Left ventricle myocardium inferior (tissue), 1 donor: ENCODE measurements around the gene C5orf15. TPM values are rescaled to one million over a fixed set of nuclear protein-coding genes. Genes with fewer than 3 reads are reported as not detected.

Experiments
- DNase-seq: peaks from one replicate; pipeline ENCODE4 v3.0.0-alpha.2; 2020
- H3K27ac ChIP-seq: fragments of 200-600 bp; replicated peaks from 2 replicates; pipeline ENCODE4 v1.8.0; 2021
- H3K27me3 ChIP-seq: fragments of 200-600 bp; 2 replicates; pipeline ENCODE4 v1.8.0; 2021; ENCODE audit warnings: low read depth
- H3K36me3 ChIP-seq: fragments of 200-600 bp; 2 replicates; pipeline ENCODE4 v1.8.0; 2021
- H3K4me1 ChIP-seq: fragments of 200-600 bp; 2 replicates; pipeline ENCODE4 v1.8.0; 2021
- H3K4me3 ChIP-seq: fragments of 200-600 bp; 2 replicates; pipeline ENCODE4 v1.8.0; 2021; ENCODE audit warnings: mild to moderate bottlenecking, moderate library complexity
- H3K9me3 ChIP-seq: fragments of 200-600 bp; replicated peaks from 2 replicates; pipeline ENCODE4 v1.8.0; 2021
- intact Hi-C: fragments of 100-400 bp; cut with micrococcal nuclease; formaldehyde crosslinking; loops from one replicate; pipeline ENCODE4 v1.11.0; 2022
- total RNA-seq: library from RNA; stranded (reverse); fragmentation: NEBNext Ultra II Directional; extraction: Animal tissue kit (Norgen Biotek cat#: 25700); gene quantifications from one replicate; pipeline ENCODE4 v1.2.1, GENCODE V29; 2021
- TF ChIP-seq, protein P1 (sequence below): fragments of 200-600 bp; IDR thresholded peaks from 2 replicates; pipeline ENCODE4 v1.8.0; 2021; ENCODE audit warnings: antibody characterized with exemption, mild to moderate bottlenecking, borderline replicate concordance
- donor health status: DM: no; HTN: yes; CAD: no; lungs with severe emphysema.

The C5orf15 gene
- total RNA-seq, 1 donor from 2014 or later: 34.4 TPM

DNA sequence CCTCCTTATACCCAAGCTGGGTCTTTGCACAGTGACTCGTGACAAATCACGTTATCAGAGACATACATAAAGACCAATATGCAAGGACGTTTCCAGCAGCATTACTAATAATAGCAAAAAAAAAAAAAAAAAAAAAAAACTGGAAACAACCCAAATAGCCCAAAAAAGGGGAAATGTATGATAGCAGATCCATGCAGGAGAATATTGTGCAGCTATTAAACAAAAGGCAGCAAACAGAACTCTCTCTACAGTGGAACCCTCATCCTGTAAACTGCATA, 37.7 kb downstream of the C5orf15 start:
- intact Hi-C loops: no loop called here
- no peak overlapping the region for H3K4me3 ChIP-seq
- peaks cover 15% of the 10 kb centered on the region for H3K4me1 ChIP-seq
- H3K36me3 ChIP-seq: no peaks in the 10 kb centered on the region
- peaks cover 9% of the 10 kb centered on the region for H3K27me3 ChIP-seq
- no peaks in the 10 kb centered on the region for H3K9me3 ChIP-seq
- TF ChIP-seq, protein P1, sequence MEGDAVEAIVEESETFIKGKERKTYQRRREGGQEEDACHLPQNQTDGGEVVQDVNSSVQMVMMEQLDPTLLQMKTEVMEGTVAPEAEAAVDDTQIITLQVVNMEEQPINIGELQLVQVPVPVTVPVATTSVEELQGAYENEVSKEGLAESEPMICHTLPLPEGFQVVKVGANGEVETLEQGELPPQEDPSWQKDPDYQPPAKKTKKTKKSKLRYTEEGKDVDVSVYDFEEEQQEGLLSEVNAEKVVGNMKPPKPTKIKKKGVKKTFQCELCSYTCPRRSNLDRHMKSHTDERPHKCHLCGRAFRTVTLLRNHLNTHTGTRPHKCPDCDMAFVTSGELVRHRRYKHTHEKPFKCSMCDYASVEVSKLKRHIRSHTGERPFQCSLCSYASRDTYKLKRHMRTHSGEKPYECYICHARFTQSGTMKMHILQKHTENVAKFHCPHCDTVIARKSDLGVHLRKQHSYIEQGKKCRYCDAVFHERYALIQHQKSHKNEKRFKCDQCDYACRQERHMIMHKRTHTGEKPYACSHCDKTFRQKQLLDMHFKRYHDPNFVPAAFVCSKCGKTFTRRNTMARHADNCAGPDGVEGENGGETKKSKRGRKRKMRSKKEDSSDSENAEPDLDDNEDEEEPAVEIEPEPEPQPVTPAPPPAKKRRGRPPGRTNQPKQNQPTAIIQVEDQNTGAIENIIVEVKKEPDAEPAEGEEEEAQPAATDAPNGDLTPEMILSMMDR: no peak
- no peak for DNase-seq
- no peak overlapping the region for H3K27ac ChIP-seq

DNA sequence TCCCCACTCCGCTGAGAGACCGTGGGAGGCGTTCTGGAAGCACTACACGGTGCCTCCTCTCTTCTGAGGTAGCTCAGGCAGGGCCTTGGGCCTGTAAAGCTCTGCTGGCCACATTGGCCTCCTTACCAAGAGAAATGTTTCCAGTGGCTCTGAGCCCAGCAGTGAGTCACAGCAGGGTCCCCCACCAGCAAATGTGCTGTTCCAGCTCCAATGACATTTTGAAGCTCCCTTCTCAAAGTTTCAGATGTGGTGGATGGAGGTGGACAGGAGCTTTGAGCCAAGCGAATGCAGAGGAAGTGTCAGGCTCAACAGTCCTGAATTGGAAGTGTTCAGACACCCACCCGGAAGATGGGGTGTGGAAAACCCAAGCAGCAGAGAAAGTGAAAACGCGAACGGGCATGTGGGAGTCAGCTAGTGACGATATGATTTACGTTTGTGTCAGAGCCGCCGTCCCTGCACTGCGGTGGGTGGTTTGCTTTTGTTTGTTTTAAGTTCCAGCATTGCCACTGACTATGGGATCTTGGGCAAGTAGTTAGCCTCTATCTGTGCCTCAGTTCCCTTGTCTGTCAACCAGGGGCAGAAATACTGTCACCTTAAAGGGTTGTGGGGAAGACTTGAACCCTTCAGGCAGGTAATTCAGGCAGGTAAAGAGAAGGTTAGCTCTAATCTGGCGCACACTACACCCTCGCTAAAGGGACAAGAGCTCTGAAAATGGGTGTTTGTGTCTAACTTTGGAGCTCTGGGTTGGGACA, 38.2 kb downstream of the C5orf15 start:
- no peak overlapping the region for H3K27ac ChIP-seq
- H3K4me1 ChIP-seq: peaks cover 12% of the 10 kb centered on the region
- no peak for DNase-seq
- H3K36me3 ChIP-seq: no peaks in the 10 kb centered on the region
- no peak overlapping the region for H3K4me3 ChIP-seq
- TF ChIP-seq, protein P1: no peak
- intact Hi-C loops: no loop called here
- H3K9me3 ChIP-seq: no peaks in the 10 kb centered on the region
- peaks cover 14% of the 10 kb centered on the region for H3K27me3 ChIP-seq

DNA sequence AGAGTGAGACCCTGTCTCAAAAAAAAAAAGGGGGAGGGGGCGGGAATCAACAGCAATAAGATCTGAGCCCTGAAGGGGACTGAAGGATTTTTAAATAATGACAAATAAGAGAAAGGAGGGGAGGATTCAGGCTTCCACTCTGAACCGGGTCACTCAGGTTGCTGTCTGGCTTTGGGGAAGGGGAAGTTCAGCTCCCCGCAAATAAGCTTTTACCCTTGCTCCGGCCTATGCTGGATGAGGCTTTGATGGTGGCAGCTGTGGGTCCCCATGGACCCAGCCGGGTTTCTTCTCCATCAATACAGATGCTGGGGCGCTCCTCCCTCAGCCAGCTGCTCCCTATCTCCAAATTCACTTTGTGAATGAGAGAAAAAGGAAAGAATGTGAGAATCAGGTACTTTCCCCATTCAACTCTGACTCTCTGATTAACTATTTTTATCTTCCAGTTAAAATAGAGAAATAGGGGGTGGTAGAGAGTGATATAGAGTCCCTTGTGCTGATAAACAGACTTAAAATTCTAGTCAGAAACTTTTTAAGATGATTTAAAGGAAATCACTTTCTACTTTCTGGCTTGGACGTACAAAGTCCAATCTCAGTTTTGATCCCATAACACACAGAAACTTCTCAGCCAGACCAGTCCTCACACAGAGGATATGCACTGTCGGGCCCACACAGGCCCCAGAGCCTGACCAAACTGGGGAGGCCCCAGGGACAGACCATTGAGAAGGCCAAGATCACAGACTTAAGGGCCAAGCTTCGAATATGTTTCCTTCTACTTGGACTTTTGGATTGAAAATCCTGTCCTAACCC, 39.6 kb downstream of the C5orf15 start:
- Histone ChIP-seq H3K9me3 (no peaks in the 10 kb centered on the region), H3K4me3 (no peak overlapping the region), H3K27ac (no peak overlapping the region), H3K36me3 (no peaks in the 10 kb centered on the region), H3K4me1 (peaks cover 6% of the 10 kb centered on the region), H3K27me3 (peaks cover 22% of the 10 kb centered on the region)
- TF ChIP-seq, protein P1: no peak
- intact Hi-C loops: no loop called here
- no peak for DNase-seq

DNA sequence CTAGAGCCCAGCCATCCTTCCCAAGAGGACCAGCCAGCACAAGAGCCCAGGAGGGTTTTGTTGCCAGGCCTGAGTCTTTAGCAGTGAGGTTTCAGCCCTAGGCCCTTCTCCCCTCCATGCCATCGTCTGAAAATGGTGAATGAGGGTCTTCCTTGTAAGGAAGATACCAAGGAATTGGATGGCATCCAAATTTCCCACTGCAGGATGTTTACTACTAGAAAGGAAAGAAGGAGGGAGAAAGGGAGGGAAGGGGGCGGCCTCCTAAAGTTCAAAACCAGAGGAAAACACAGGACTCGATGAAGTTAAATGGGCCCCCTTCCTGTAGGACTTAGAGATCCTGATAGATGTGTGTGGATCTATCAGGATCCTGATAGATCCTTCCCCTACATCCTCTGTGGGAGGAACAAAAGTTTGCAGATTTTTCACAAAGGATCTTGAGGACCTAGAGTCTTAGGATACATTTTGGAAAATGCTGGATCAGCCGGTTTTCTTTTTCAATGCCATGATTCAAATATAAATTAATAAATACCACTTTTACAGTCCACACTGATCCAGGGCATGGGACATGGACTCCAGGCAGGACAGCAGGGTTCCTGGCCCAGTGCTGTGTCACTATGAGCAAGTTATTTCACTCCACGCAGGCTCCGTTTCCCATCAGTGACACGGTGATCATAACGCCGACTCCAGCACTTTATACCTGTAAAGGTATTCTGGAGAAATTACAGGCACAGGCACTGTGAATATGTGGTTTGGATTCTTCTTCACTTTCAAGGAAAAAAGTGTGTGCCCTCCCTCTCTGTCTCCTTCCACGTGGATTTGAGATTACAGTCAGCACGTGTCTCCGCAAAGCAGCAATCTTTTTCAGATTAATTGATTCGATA, 40.9 kb downstream of the C5orf15 start:
- H3K4me3 ChIP-seq: no peak overlapping the region
- TF ChIP-seq, protein P1: no peak
- no peak for DNase-seq
- H3K27me3 ChIP-seq: peaks cover 30% of the 10 kb centered on the region
- no peaks in the 10 kb centered on the region for H3K4me1 ChIP-seq
- no peak overlapping the region for H3K27ac ChIP-seq
- intact Hi-C loops: no loop called here
- H3K36me3 ChIP-seq: no peaks in the 10 kb centered on the region
- H3K9me3 ChIP-seq: no peaks in the 10 kb centered on the region

DNA sequence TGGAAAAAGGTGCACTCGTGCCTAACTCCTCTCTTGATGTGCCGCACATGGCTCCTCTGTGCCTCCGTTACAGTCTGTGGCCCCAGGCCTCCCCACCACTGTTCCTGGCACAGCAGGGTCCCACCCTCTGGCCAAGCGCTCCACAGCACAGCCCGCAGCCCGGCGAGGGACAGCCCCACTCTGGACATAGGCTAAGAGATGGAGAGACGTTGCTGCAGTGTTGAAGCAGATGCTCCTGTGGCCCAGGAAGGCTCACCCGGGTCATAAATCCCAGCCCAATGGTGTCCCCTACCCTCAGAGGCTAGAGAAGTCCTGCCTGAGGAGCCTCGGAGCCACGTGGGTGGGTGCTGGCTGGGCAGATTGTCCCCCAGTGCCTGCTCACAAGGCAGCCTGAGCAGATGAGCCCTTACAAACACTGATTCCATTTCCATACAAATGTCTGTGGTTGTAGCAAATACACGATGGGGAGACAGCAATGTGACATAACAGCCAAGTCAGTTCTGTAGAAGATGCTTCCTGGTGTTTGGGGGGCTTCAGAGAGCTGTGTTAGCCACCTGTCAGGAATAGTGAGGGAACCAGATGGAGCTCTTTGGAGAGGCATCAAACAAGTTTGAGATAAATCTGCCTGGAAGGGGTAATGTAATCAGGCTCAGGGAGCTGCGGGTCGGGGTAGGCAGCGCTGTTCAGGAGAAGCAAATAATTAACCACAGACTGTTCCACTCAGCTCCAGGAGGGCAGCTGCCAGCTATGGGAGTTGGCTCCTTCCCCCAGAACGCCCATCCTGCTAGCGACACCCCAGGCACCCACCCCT, 41.7 kb downstream of the C5orf15 start:
- no peak for DNase-seq
- intact Hi-C loops: no loop called here
- H3K4me1 ChIP-seq: no peaks in the 10 kb centered on the region
- peaks cover 33% of the 10 kb centered on the region for H3K27me3 ChIP-seq
- no peaks in the 10 kb centered on the region for H3K36me3 ChIP-seq
- TF ChIP-seq, protein P1: no peak
- H3K9me3 ChIP-seq: no peaks in the 10 kb centered on the region
- H3K27ac ChIP-seq: no peak overlapping the region
- no peak overlapping the region for H3K4me3 ChIP-seq
